Stimulated activated memory B cell treated with anti-CD40 and anti-IgM and Interleukin-4, amounts not matched to agents 10 μg/mL and 1 μg/mL and 100 μg/mL, for 72 hours (primary cell): ENCODE results near the gene GNPTAB.

Experiments used
- ATAC-seq: fragments of 150-1000 bp; cut with Tn5 transposase; 2 replicates; pipeline ENCODE4 v1.10.0; 2021
- H3K27ac Mint-ChIP-seq: one replicate; pipeline ENCODE4 v1.8.0; 2022; ENCODE audit warnings: mild to moderate bottlenecking, mixed read lengths
- H3K27me3 Mint-ChIP-seq: one replicate; pipeline ENCODE4 v1.8.0; 2022; ENCODE audit warnings: mixed read lengths
- H3K36me3 Mint-ChIP-seq: one replicate; pipeline ENCODE4 v1.8.0; 2022; ENCODE audit warnings: mixed read lengths
- H3K4me1 Mint-ChIP-seq: one replicate; pipeline ENCODE4 v1.8.0; 2022; ENCODE audit warnings: mixed read lengths
- H3K4me3 Mint-ChIP-seq: one replicate; pipeline ENCODE4 v1.8.0; 2022; ENCODE audit warnings: mild to moderate bottlenecking, moderate library complexity, mixed read lengths
- H3K9me3 Mint-ChIP-seq: one replicate; pipeline ENCODE4 v1.8.0; 2022; ENCODE audit warnings: mixed read lengths

GNPTAB gene

GRCh38 chr12:101779200-101779599 lies 51.6 kb downstream of the GNPTAB start:
- Mint-ChIP-seq H3K4me1 (peaks cover 24% of the 10 kb centered on the region), H3K36me3 (peaks cover 39% of the 10 kb centered on the region), H3K4me3 (no peak overlapping the region), H3K27me3 (no peaks in the 10 kb centered on the region), H3K27ac (no peak overlapping the region), H3K9me3 (no peaks in the 10 kb centered on the region)
- no peak for ATAC-seq

- Mint-ChIP-seq H3K4me1 (peaks cover 33% of the 10 kb centered on the region), H3K4me3 (no peak overlapping the region), H3K9me3 (no peaks in the 10 kb centered on the region), H3K36me3 (peaks cover 37% of the 10 kb centered on the region), H3K27me3 (no peaks in the 10 kb centered on the region), H3K27ac (no peak overlapping the region)
- ATAC-seq, result no peak
These were observed 52.8 kb downstream of the GNPTAB start for GRCh38 chr12:101777978-101778377.

GRCh38 chr12:101777485-101777884 lies 53.3 kb downstream of the GNPTAB start:
- peaks cover 28% of the 10 kb centered on the region for H3K4me1 Mint-ChIP-seq
- H3K4me3 Mint-ChIP-seq, result no peak overlapping the region
- no peaks in the 10 kb centered on the region for H3K9me3 Mint-ChIP-seq
- peaks cover 33% of the 10 kb centered on the region for H3K36me3 Mint-ChIP-seq
- H3K27me3 Mint-ChIP-seq, result no peaks in the 10 kb centered on the region
- ATAC-seq, result no peak
- no peak overlapping the region for H3K27ac Mint-ChIP-seq

GRCh38 chr12:101775816-101776215 lies 54.9 kb downstream of the GNPTAB start:
- H3K27me3 Mint-ChIP-seq, result no peaks in the 10 kb centered on the region
- no peak for ATAC-seq
- no peaks in the 10 kb centered on the region for H3K9me3 Mint-ChIP-seq
- H3K36me3 Mint-ChIP-seq, result peaks cover 36% of the 10 kb centered on the region
- H3K4me3 Mint-ChIP-seq, result no peak overlapping the region
- peaks cover 16% of the 10 kb centered on the region for H3K4me1 Mint-ChIP-seq
- no peak overlapping the region for H3K27ac Mint-ChIP-seq

- Mint-ChIP-seq H3K4me1 (peaks cover 11% of the 10 kb centered on the region), H3K27ac (no peak overlapping the region), H3K36me3 (peaks cover 37% of the 10 kb centered on the region), H3K27me3 (no peaks in the 10 kb centered on the region), H3K4me3 (no peak overlapping the region), H3K9me3 (no peaks in the 10 kb centered on the region)
- peak; percentile 76 for ATAC-seq
These were observed 57.1 kb downstream of the GNPTAB start for GRCh38 chr12:101773650-101774162.

- no peaks in the 10 kb centered on the region for H3K9me3 Mint-ChIP-seq
- H3K27ac Mint-ChIP-seq, result no peak overlapping the region
- ATAC-seq, result no peak
- peaks cover 36% of the 10 kb centered on the region for H3K36me3 Mint-ChIP-seq
- H3K4me1 Mint-ChIP-seq, result peaks cover 11% of the 10 kb centered on the region
- H3K4me3 Mint-ChIP-seq, result no peak overlapping the region
- no peaks in the 10 kb centered on the region for H3K27me3 Mint-ChIP-seq
These were observed 58.6 kb downstream of the GNPTAB start for GRCh38 chr12:101772012-101772775.

- Mint-ChIP-seq H3K27me3 (no peaks in the 10 kb centered on the region), H3K27ac (no peak overlapping the region), H3K9me3 (no peaks in the 10 kb centered on the region), H3K36me3 (peaks cover 43% of the 10 kb centered on the region), H3K4me3 (no peak overlapping the region), H3K4me1 (peaks cover 11% of the 10 kb centered on the region)
- no peak for ATAC-seq
These were observed 60.9 kb downstream of the GNPTAB start for GRCh38 chr12:101769865-101770264.

GRCh38 chr12:101768781-101769180 lies 62.0 kb downstream of the GNPTAB start:
- no peak overlapping the region for H3K27ac Mint-ChIP-seq
- ATAC-seq, result no peak
- H3K36me3 Mint-ChIP-seq, result peaks cover 43% of the 10 kb centered on the region

GRCh38 chr12:101767537-101767936 lies 63.2 kb downstream of the GNPTAB start:
- Mint-ChIP-seq H3K4me1 (peaks cover 8% of the 10 kb centered on the region), H3K4me3 (no peak overlapping the region), H3K36me3 (peaks cover 37% of the 10 kb centered on the region), H3K27ac (no peak overlapping the region), H3K9me3 (no peaks in the 10 kb centered on the region), H3K27me3 (no peaks in the 10 kb centered on the region)
- ATAC-seq, result no peak

More at GRCh38 chr12:101768781-101769180, 62.0 kb downstream of the GNPTAB start:
- Mint-ChIP-seq H3K9me3 (no peaks in the 10 kb centered on the region), H3K27me3 (no peaks in the 10 kb centered on the region), H3K4me3 (no peak overlapping the region), H3K4me1 (peaks cover 7% of the 10 kb centered on the region)

- Mint-ChIP-seq H3K36me3 (peaks cover 24% of the 10 kb centered on the region), H3K27me3 (no peaks in the 10 kb centered on the region), H3K27ac (peak overlapping the region; percentile 46), H3K4me1 (peaks cover 14% of the 10 kb centered on the region), H3K4me3 (no peak overlapping the region), H3K9me3 (no peaks in the 10 kb centered on the region)
- no peak for ATAC-seq
These were observed 66.5 kb downstream of the GNPTAB start for GRCh38 chr12:101764051-101764792.

- peak; percentile 39 for ATAC-seq
- H3K4me1 Mint-ChIP-seq, result peaks cover 14% of the 10 kb centered on the region
- no peak overlapping the region for H3K4me3 Mint-ChIP-seq
- peaks cover 22% of the 10 kb centered on the region for H3K36me3 Mint-ChIP-seq
- H3K9me3 Mint-ChIP-seq, result no peaks in the 10 kb centered on the region
- peak overlapping the region; percentile 52 for H3K27ac Mint-ChIP-seq
- H3K27me3 Mint-ChIP-seq, result no peaks in the 10 kb centered on the region
These were observed 67.4 kb downstream of the GNPTAB start for GRCh38 chr12:101763246-101763931.

GRCh38 chr12:101761781-101762180 lies 69.0 kb downstream of the GNPTAB start:
- Mint-ChIP-seq H3K4me3 (no peak overlapping the region), H3K27me3 (no peaks in the 10 kb centered on the region), H3K9me3 (no peaks in the 10 kb centered on the region), H3K27ac (no peak overlapping the region), H3K36me3 (peaks cover 27% of the 10 kb centered on the region), H3K4me1 (peaks cover 14% of the 10 kb centered on the region)
- no peak for ATAC-seq

GRCh38 chr12:101761350-101761749 lies 69.4 kb downstream of the GNPTAB start:
- no peaks in the 10 kb centered on the region for H3K27me3 Mint-ChIP-seq
- H3K4me1 Mint-ChIP-seq, result peaks cover 14% of the 10 kb centered on the region
- H3K4me3 Mint-ChIP-seq, result no peak overlapping the region
- H3K9me3 Mint-ChIP-seq, result no peaks in the 10 kb centered on the region
- peaks cover 26% of the 10 kb centered on the region for H3K36me3 Mint-ChIP-seq
- no peak for ATAC-seq
- H3K27ac Mint-ChIP-seq, result no peak overlapping the region

GRCh38 chr12:101759396-101760047 lies 71.2 kb downstream of the GNPTAB start:
- peaks cover 19% of the 10 kb centered on the region for H3K4me1 Mint-ChIP-seq
- H3K27me3 Mint-ChIP-seq, result no peaks in the 10 kb centered on the region
- no peak overlapping the region for H3K4me3 Mint-ChIP-seq
- no peaks in the 10 kb centered on the region for H3K9me3 Mint-ChIP-seq
- peaks cover 29% of the 10 kb centered on the region for H3K36me3 Mint-ChIP-seq
- no peak for ATAC-seq
- no peak overlapping the region for H3K27ac Mint-ChIP-seq

GRCh38 chr12:101750152-101750551 lies 80.6 kb downstream of the GNPTAB start:
- H3K36me3 Mint-ChIP-seq, result peaks cover 81% of the 10 kb centered on the region
- H3K4me3 Mint-ChIP-seq, result no peak overlapping the region
- ATAC-seq, result no peak
- H3K27ac Mint-ChIP-seq, result peak overlapping the region; percentile 50
- no peaks in the 10 kb centered on the region for H3K27me3 Mint-ChIP-seq
- no peaks in the 10 kb centered on the region for H3K9me3 Mint-ChIP-seq
- peaks cover 30% of the 10 kb centered on the region for H3K4me1 Mint-ChIP-seq
